ENCODE data around the gene IL10RA. TPM values are rescaled to one million over a fixed set of nuclear protein-coding genes. Genes with fewer than 3 reads are reported as not detected.
"Not testable (repeated sequence)": the region's sequence is repeated elsewhere in the genome, so short reads cannot be mapped to it uniquely, and the experiment has no call there.

The IL10RA gene
- total RNA-seq, 1 donor from 2014 or later: 3.0 TPM

DNA sequence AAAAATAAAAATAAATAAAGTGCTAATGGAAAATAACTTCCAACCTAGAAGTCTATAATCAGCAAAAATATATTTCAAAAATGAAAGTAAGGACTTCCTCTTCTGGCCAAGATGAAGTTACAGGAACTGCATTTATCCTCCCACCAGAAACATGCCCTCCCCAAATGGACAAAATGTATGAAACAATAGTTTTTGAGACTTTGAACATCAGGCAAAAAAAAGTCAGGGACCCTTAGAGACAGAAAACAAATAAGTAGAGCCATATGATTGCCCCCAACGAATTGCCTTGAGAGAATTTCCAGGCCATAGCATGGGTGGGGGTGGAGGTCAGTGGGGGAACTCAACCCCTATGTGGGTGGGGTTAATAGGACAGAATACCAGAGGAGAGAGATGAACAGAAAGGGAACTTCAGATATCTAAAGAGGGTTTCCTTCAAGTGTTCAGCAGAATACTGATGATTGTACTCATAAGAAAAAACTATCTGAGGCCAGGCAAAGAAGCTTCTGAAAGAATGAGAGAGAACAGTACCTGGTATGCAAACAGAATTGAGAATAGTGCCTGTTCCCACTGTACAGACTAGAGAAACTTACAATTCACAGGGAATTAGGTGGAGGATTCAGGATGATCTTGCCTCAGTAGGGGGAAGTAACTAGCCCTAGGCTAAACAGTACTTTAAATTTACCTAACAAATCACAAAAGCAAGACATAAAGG lies 26.6 kb upstream of the IL10RA start:
- intact Hi-C loops (cut with DNase I): no loop called here
- DNase-seq (ENCODE audit: low spot score): no peak

GRCh38 chr11:117960406-117960805 lies 25.8 kb upstream of the IL10RA start:
- intact Hi-C loops (cut with DNase I): no loop called here
- no peak for DNase-seq (ENCODE audit: low spot score)

DNA sequence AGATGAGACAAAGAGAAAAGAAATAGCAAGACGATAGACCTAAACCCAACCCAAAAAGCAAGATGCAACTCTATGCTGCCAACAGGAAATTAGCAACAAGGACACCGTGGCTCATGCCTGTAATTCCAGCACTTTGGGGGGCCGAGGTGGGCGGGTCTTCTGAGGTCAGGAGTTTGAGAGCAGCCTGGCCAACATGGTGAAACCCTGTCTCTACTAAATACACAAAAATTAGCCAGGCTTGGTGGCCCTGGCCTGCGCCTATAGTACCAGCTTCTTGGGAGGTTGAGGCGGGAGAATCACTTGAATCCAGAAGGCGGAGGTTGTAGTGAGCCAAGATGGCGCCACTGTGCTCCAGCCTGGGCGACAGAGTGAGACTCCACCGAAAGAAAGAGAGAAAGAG lies 24.3 kb upstream of the IL10RA start:
- intact Hi-C loops (cut with DNase I): no loop called here
- no peak for DNase-seq (ENCODE audit: low spot score)

DNA sequence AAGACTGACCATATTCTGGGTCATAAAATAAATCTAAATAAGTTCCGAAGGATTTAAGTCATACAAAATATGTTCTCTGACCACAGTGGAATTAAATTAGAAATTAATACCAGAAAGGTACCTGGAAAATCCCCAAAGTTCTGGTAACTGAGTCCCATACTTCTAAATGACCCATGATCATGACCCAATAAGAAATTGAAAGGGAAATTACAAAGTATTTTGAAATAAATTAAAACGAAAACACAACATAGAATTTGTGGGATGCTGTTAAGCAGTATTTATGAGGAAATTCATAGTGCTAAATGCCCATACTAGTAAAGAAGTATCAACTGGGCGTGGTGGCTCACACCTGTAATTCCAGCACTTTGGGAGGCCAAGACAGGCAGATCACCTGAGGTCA lies 23.4 kb upstream of the IL10RA start:
- DNase-seq (ENCODE audit: low spot score): no peak
- intact Hi-C loops (cut with DNase I): no loop called here

- DNase-seq (ENCODE audit: low spot score): no peak
- intact Hi-C loops (cut with DNase I): no loop called here
These were observed 19.3 kb upstream of the IL10RA start for GRCh38 chr11:117966908-117967307.

GRCh38 chr11:117969160-117969991 lies 16.8 kb upstream of the IL10RA start:
- no peak for DNase-seq (ENCODE audit: low spot score)
- intact Hi-C loops (cut with DNase I): no loop called here

DNA sequence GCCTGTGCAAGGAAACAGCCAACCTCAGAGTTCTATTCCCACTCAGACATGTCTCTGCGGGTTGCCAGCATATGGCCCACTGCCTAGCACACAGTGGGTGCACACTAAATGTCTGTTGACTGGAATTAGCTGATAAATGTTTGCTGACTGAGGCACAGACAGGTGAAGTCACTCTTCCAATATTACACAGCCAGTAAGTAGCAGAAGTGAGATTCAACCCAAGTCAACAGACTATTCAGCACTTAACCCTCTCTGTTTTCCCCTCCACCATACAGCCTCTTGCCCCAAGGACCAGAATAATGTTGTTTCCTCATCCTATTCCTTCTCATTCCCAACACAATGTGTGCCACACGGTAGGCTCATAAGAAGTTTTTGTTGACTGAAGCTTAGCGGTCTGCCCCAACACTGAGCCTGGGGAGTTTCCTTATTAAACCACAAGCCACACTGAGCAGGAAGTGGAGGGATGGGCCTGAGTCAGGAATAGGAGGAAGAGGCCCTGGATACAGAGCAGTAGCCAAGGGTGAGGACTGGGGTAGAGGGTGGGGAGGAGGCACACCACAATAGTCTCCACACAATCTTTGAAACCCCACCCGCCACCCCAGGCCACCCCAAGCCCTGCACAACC lies 15.7 kb upstream of the IL10RA start:
- no peak for DNase-seq (ENCODE audit: low spot score)
- intact Hi-C loops (cut with DNase I): no loop called here

GRCh38 chr11:117972044-117972443 lies 14.2 kb upstream of the IL10RA start:
- no peak for DNase-seq (ENCODE audit: low spot score)
- intact Hi-C loops (cut with DNase I): no loop called here

DNA sequence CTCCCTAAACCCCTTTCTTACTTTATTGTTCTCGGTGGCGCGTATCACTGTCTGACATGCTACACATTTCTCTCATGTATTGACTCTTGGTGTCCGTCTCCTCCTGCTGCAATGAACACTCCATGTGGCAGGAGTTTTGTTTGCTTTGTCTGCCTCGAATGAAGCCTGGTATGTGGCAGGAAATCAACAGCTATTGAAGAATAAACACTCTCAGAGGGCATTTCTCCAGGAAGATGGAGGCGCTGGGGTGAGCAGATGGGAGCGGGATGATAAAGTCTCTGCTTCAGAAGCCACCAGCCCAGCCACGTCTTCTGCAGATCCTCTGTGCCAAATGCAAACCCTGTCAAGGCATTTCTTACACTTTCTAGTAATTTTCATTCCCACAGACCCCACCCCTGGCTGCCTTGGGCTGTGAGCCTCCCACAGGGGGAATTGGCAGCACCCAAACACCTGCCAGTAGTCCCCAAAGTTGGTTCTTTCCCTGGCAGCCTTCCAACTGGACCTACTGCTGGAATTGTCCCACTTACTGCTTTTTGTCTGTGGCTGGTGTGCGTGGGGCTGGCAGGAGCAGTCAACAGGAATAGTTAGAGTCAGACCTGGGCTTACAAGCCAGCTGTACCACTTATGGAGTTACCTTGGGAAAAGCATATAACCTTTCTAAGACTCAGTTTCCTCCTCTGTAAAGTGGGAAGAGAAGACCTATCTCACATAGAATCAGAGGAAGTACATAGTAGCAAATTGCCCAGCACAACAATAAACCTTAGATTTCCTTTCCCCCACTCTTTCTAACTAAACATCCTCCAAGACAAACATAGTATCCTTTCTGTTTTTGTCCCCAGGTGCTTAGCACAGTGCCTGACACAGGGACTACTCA lies 13.3 kb upstream of the IL10RA start:
- DNase-seq (ENCODE audit: low spot score): no peak
- intact Hi-C loops (cut with DNase I): no loop called here

DNA sequence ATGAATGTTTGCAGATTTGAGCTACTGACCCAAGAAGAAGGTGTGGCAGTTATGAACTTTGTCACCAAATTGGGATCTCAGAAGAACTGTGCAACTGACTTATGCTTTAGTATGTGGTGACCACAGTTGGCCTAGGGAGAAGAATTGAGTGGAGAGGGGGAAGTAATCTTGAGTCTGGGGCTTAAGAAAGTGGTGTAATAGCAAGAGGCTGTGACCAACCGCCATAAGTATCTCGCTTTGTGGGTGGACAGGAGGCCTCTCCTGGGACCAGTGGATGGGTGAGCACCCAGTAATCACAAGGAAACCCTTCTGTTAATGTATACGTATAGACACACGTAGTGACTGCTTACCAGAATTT lies 12.7 kb upstream of the IL10RA start:
- DNase-seq (ENCODE audit: low spot score): no peak
- intact Hi-C loops (cut with DNase I): no loop called here

GRCh38 chr11:117976445-117976844 lies 9.7 kb upstream of the IL10RA start:
- no peak for DNase-seq (ENCODE audit: low spot score)
- intact Hi-C loops (cut with DNase I): no loop called here

DNA sequence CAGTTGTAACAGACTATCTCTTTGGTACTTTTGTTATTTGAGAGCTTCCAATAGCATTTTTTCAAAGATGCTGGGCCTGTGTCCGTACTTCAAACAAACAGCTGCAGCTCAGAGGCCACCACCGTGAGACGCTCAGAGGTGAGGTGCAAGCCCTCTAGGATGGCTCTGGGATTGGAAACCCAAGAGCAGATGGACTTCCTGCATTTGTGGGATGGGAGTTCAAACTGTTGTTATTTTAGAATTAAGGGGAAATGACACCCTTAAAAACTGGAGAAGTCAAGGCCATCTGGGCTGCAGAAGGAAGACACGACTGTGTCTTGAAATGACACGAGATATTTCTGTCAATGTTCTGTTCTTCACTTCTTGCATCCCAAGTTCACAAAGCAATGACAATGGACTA lies 9.2 kb upstream of the IL10RA start:
- intact Hi-C loops (cut with DNase I): no loop called here
- no peak for DNase-seq (ENCODE audit: low spot score)

GRCh38 chr11:117977612-117978264 lies 8.5 kb upstream of the IL10RA start:
- intact Hi-C loops (cut with DNase I); DNase-seq (ENCODE audit: low spot score): not testable (repeated sequence)

DNA sequence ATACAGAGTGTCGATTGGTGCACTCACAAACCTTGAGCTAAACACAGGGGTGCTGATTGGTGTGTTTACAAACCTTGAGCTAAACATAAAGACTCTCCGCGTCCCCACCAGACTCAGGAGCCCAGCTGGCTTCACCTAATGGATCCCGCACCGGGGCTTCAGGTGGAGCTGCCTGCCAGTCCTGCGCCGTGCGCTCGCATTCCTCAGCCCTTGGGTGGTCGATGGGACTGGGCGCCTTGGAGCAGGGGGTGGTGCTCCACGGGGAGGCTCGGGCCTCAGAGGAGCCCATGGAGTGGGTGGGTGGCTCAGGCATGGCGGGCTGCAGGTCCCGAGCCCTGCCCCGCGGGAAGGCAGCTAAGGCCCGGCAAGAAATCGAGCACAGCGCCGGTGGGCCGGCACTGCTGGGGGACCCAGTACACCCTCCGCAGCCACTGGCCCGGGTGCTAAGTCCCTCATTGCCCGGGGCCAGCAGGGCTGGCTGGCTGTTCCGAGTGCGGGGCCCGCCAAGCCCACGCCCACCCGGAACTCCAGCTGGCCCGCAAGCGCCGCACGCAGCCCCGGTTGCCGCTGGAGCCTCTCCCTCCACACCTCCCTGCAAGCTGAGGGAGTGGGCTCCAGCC lies 7.8 kb upstream of the IL10RA start:
- DNase-seq (ENCODE audit: low spot score); intact Hi-C loops (cut with DNase I): not testable (repeated sequence)

DNA sequence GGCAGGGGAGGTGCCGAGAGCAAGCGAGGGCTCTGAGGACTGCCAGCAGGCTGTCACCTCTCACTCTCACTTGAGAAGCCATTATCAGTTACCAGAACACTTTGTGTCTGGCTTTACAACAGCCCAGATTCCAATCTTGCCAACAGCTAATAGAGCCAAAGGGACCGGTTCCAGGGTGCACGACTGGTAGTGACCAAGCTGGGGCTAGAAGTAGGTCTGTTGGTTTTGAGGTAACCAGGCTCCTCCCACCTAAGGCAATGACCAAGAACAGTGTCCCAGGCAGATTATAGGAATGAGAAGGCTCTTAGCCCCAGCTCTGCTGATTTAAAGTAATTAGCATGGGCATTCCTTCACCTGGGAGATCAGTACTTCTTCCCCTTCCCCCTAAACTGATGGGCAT lies 7.2 kb upstream of the IL10RA start:
- intact Hi-C loops (cut with DNase I): no loop called here
- DNase-seq (ENCODE audit: low spot score): no peak

- DNase-seq (ENCODE audit: low spot score): no peak
- intact Hi-C loops (cut with DNase I): no loop called here
These were observed 6.5 kb upstream of the IL10RA start for GRCh38 chr11:117979481-117980211.

GRCh38 chr11:117980280-117980679 lies 5.9 kb upstream of the IL10RA start:
- intact Hi-C loops (cut with DNase I): no loop called here
- DNase-seq (ENCODE audit: low spot score): no peak

- intact Hi-C loops (cut with DNase I): no loop called here
- DNase-seq (ENCODE audit: low spot score): no peak
These were observed 5.5 kb upstream of the IL10RA start for GRCh38 chr11:117980720-117981119.
